Measurements from ENCODE around the gene P3H3. TPM values are rescaled to one million over a fixed set of nuclear protein-coding genes. Genes with fewer than 3 reads are reported as not detected.

The P3H3 gene
- total and polyA plus RNA-seq, 9 of the 15 experiments (the other 6 are each of a cell fraction or from before 2014, with no cell fraction given) = 0.03 to 15.0 (median 4.8) TPM

DNA sequence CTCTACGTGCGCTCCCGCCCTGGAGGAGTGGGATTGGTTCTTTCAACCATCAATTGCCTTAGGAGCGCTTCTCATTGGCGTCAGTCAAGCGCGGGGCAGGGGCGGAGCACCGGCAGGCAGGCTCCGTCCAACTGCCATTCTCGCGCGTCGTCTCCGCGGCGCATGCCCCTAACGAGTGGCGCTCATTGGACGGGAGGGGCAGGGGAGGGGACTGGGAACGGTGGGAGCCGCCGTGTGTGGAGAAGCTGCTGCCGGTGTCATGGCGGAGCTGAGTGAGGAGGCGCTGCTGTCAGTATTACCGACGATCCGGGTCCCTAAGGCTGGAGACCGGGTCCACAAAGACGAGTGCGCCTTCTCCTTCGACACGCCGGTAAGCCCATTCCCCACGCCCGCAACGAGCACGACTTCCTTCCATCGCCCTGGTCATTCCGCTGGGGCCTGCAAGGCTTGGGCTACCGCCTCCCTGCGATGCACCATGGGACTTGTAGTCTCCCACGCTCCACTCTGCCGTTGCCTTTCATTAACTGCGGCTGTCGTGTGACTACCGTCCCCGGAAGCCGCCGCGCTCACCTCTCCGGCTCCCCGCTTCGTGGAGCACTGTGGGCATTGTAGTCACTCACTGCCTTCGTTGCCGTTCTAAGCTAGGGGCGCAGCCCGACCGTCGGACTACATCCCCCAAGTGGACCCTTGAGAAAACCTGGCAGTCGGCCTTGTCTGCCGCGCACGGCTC is 23.9 kb downstream of the P3H3 start, which contains the start of gene USP5 (continued):
- TF ChIP-seq STAT6 (CRISPR knock-in tag; IDR thresholded peaks at IDR 0.05) (no peak), PHF21A (IDR thresholded peaks at IDR 0.05; ENCODE audit: borderline replicate concordance, low read depth) (no peak), CBX5 (IDR thresholded peaks at IDR 0.05; ENCODE audit: borderline replicate concordance, low read depth) (no peak), THRA (IDR thresholded peaks at IDR 0.05) (no peak), U2AF1 (optimal IDR thresholded peaks at IDR 0.05; ENCODE audit: low read depth, low read length) (no peak), TAF15 (IDR thresholded peaks at IDR 0.05; ENCODE audit: low read depth, low read length) (no peak), IRF2 (CRISPR knock-in tag; IDR thresholded peaks at IDR 0.05) (no peak), BACH1 (tag; IDR thresholded peaks at IDR 0.05) (peak; percentile 95)
- TF ChIP-seq, protein P1, sequence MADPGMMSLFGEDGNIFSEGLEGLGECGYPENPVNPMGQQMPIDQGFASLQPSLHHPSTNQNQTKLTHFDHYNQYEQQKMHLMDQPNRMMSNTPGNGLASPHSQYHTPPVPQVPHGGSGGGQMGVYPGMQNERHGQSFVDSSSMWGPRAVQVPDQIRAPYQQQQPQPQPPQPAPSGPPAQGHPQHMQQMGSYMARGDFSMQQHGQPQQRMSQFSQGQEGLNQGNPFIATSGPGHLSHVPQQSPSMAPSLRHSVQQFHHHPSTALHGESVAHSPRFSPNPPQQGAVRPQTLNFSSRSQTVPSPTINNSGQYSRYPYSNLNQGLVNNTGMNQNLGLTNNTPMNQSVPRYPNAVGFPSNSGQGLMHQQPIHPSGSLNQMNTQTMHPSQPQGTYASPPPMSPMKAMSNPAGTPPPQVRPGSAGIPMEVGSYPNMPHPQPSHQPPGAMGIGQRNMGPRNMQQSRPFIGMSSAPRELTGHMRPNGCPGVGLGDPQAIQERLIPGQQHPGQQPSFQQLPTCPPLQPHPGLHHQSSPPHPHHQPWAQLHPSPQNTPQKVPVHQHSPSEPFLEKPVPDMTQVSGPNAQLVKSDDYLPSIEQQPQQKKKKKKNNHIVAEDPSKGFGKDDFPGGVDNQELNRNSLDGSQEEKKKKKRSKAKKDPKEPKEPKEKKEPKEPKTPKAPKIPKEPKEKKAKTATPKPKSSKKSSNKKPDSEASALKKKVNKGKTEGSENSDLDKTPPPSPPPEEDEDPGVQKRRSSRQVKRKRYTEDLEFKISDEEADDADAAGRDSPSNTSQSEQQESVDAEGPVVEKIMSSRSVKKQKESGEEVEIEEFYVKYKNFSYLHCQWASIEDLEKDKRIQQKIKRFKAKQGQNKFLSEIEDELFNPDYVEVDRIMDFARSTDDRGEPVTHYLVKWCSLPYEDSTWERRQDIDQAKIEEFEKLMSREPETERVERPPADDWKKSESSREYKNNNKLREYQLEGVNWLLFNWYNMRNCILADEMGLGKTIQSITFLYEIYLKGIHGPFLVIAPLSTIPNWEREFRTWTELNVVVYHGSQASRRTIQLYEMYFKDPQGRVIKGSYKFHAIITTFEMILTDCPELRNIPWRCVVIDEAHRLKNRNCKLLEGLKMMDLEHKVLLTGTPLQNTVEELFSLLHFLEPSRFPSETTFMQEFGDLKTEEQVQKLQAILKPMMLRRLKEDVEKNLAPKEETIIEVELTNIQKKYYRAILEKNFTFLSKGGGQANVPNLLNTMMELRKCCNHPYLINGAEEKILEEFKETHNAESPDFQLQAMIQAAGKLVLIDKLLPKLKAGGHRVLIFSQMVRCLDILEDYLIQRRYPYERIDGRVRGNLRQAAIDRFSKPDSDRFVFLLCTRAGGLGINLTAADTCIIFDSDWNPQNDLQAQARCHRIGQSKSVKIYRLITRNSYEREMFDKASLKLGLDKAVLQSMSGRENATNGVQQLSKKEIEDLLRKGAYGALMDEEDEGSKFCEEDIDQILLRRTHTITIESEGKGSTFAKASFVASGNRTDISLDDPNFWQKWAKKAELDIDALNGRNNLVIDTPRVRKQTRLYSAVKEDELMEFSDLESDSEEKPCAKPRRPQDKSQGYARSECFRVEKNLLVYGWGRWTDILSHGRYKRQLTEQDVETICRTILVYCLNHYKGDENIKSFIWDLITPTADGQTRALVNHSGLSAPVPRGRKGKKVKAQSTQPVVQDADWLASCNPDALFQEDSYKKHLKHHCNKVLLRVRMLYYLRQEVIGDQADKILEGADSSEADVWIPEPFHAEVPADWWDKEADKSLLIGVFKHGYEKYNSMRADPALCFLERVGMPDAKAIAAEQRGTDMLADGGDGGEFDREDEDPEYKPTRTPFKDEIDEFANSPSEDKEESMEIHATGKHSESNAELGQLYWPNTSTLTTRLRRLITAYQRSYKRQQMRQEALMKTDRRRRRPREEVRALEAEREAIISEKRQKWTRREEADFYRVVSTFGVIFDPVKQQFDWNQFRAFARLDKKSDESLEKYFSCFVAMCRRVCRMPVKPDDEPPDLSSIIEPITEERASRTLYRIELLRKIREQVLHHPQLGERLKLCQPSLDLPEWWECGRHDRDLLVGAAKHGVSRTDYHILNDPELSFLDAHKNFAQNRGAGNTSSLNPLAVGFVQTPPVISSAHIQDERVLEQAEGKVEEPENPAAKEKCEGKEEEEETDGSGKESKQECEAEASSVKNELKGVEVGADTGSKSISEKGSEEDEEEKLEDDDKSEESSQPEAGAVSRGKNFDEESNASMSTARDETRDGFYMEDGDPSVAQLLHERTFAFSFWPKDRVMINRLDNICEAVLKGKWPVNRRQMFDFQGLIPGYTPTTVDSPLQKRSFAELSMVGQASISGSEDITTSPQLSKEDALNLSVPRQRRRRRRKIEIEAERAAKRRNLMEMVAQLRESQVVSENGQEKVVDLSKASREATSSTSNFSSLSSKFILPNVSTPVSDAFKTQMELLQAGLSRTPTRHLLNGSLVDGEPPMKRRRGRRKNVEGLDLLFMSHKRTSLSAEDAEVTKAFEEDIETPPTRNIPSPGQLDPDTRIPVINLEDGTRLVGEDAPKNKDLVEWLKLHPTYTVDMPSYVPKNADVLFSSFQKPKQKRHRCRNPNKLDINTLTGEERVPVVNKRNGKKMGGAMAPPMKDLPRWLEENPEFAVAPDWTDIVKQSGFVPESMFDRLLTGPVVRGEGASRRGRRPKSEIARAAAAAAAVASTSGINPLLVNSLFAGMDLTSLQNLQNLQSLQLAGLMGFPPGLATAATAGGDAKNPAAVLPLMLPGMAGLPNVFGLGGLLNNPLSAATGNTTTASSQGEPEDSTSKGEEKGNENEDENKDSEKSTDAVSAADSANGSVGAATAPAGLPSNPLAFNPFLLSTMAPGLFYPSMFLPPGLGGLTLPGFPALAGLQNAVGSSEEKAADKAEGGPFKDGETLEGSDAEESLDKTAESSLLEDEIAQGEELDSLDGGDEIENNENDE (IDR thresholded peaks at IDR 0.05; ENCODE audit: low read depth, low read length) = no peak
- TF ChIP-seq, protein P2, sequence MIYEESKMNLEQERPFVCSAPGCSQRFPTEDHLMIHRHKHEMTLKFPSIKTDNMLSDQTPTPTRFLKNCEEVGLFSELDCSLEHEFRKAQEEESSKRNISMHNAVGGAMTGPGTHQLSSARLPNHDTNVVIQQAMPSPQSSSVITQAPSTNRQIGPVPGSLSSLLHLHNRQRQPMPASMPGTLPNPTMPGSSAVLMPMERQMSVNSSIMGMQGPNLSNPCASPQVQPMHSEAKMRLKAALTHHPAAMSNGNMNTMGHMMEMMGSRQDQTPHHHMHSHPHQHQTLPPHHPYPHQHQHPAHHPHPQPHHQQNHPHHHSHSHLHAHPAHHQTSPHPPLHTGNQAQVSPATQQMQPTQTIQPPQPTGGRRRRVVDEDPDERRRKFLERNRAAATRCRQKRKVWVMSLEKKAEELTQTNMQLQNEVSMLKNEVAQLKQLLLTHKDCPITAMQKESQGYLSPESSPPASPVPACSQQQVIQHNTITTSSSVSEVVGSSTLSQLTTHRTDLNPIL (CRISPR knock-in tag; IDR thresholded peaks at IDR 0.05) = no peak

All from K562 (cell line).